ENCODE data around the gene TXNDC15.

GRCh38 chr5:134825212-134825611 is 49.0 kb upstream of the TXNDC15 start:
- TF ChIP-seq CTCF (IDR thresholded peaks at IDR 0.05; ENCODE audit: low read depth, low read length, missing input control) (no peak), REST (IDR thresholded peaks at IDR 0.05) (no peak), YY1 (IDR thresholded peaks at IDR 0.05) (no peak), TAF1 (conservative IDR thresholded peaks at IDR 0.05) (no peak), MAX (IDR thresholded peaks at IDR 0.05) (no peak)

All from liver (tissue), 3 donors.